Measurements from ENCODE around the gene CITED2. TPM values are rescaled to one million over a fixed set of nuclear protein-coding genes. Genes with fewer than 3 reads are reported as not detected.

Gene CITED2
- polyA plus RNA-seq, 1 of the 3 experiments (the other 2 are of a cell fraction) = 173 TPM

DNA sequence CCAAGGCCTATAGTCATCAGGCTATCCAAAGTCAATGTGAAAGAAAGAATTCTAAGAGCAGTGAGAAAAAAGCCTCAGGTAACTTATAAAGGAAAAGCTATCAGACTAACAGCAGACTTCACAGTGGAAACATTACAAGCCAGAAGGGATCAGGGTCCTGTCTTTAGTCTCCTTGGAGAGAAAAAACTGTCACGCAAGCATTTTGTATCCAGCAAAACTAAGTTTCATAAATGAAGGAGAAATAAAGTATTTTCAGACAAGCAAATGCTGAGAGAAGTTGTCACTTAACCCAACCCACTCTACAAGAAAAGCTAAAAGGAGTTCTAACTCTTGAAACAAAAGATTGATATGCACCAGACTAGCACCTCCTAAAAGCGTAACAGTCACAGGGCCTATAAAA, 28.1 kb downstream of the CITED2 start:
- TF ChIP-seq EP300 (IDR thresholded peaks at IDR 0.05; ENCODE audit: borderline replicate concordance in 1 of 2, low read depth in 1 of 2, low read length in 1 of 2) = no peak
- no peak for TF ChIP-seq FOXM1 (IDR thresholded peaks at IDR 0.05; ENCODE audit: low read depth)
- no peak for TF ChIP-seq NFIC (IDR thresholded peaks at IDR 0.05; ENCODE audit: borderline replicate concordance)
- no peak for TF ChIP-seq GABPA (IDR thresholded peaks at IDR 0.05; ENCODE audit: low read depth)
- TF ChIP-seq EZH2phosphoT487 (IDR thresholded peaks at IDR 0.05; ENCODE audit: borderline replicate concordance, low read depth) = no peak
- TF ChIP-seq, protein P1, sequence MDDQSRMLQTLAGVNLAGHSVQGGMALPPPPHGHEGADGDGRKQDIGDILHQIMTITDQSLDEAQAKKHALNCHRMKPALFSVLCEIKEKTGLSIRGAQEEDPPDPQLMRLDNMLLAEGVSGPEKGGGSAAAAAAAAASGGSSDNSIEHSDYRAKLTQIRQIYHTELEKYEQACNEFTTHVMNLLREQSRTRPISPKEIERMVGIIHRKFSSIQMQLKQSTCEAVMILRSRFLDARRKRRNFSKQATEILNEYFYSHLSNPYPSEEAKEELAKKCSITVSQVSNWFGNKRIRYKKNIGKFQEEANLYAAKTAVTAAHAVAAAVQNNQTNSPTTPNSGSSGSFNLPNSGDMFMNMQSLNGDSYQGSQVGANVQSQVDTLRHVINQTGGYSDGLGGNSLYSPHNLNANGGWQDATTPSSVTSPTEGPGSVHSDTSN (IDR thresholded peaks at IDR 0.05) = no peak
- H3F3A ChIP-seq (replicated peaks; ENCODE audit: insufficient read depth) = no peaks in the 10 kb centered on the region
- CTCF ChIA-PET = interaction anchor here (1.2 kb wide), 1 partner anchor 756 kb away, joined by 3 read pairs; no protein-coding TSS in a partner anchor
- H3K4me1 ChIP-seq (ENCODE audit: control insufficient read depth in 1 of 2, insufficient read depth in 2 of 2, low read depth in 1 of 2, low read length in 1 of 2) = no peaks in the 10 kb centered on the region
- H3K36me3 ChIP-seq (replicated peaks in 1 of 2; ENCODE audit: control insufficient read depth in 1 of 2, insufficient read depth in 2 of 2, low read length in 1 of 2) = no peaks in the 10 kb centered on the region
- H3K9me3 ChIP-seq = no peaks in the 10 kb centered on the region
- no peak overlapping the region for H2AFZ ChIP-seq (ENCODE audit: low read depth)
- H3K4me2 ChIP-seq = no peak overlapping the region
- no peak overlapping the region for H3K27ac ChIP-seq (ENCODE audit: low read depth in 2 of 2, low read length in 1 of 2)
- DNase-seq = no peak
- no peak overlapping the region for H3K9ac ChIP-seq
- no peaks in the 10 kb centered on the region for H3K9me2 ChIP-seq
- no peaks in the 10 kb centered on the region; the same call in 1 of the 2 replicates for H3K27me3 ChIP-seq (ENCODE audit: insufficient read depth)
- H3K79me2 ChIP-seq (ENCODE audit: insufficient read depth) = no peaks in the 10 kb centered on the region
- H3K4me3 ChIP-seq (ENCODE audit: low read depth in 2 of 2, low read length in 1 of 2) = no peak overlapping the region
- POLR2A ChIA-PET = no interaction called here
- H4K20me1 ChIP-seq (ENCODE audit: insufficient read depth) = no peaks in the 10 kb centered on the region
- 60% methylated on average over 2 of the region's 2 CpGs for WGBS (ENCODE audit: low lambda C conversion rate)

DNA sequence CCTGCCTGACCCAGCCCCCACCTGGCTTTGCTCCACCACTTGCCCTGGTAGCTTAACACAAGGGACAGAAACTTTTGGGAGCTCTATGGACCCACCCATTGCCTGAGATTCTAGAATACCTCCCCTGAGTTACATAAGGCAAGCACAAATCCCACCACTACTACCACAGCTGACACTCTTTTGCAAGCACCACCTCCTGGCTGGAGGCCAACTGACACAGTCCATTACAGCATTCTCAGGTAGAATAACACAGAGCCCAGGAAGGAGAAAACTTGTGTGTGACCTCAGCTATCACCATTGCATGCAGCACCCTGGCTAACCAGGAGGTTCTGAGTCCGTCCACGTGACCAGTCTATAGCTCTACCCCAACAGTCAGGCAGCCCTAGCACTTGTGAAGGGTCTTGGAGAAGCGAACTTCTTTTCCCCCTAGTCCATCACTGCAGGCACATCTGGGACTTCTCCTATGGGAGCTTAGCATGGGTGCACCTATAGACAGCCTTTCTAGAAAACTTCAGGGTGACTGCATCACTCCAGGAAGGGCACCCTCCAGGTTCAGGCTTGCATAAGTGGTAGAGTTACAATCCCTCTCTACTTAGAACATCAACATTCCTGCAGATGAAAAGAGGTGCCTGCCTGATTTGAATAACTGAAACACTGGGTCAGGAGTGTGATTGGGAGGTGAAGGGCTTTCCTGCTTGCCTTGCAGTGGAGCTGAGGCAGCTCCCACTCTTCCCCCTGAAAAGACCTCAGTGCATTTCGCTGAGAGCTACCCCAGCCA, 30.1 kb downstream of the CITED2 start:
- WGBS (ENCODE audit: low lambda C conversion rate) = 15% methylated on average over 4 of the region's 4 CpGs
- H3K36me3 ChIP-seq (replicated peaks in 1 of 2; ENCODE audit: control insufficient read depth in 1 of 2, insufficient read depth in 2 of 2, low read length in 1 of 2) = no peaks in the 10 kb centered on the region
- no peaks in the 10 kb centered on the region for H3K4me1 ChIP-seq (ENCODE audit: control insufficient read depth in 1 of 2, insufficient read depth in 2 of 2, low read depth in 1 of 2, low read length in 1 of 2)
- no peaks in the 10 kb centered on the region for H3K9me3 ChIP-seq
- H3K9ac ChIP-seq = no peak overlapping the region
- H3K27ac ChIP-seq (ENCODE audit: low read depth in 2 of 2, low read length in 1 of 2) = no peak overlapping the region
- TF ChIP-seq FOXJ3 (CRISPR knock-in tag; IDR thresholded peaks at IDR 0.05) (no peak), RXRA (IDR thresholded peaks at IDR 0.05; ENCODE audit: borderline replicate concordance, low read depth) (no peak), EP300 (IDR thresholded peaks at IDR 0.05; ENCODE audit: borderline replicate concordance in 1 of 2, low read depth in 1 of 2, low read length in 1 of 2) (no peak), JUND (IDR thresholded peaks at IDR 0.05) (no peak), TAF1 (IDR thresholded peaks at IDR 0.05; ENCODE audit: borderline replicate concordance, low read depth, low read length) (no peak), CHD2 (IDR thresholded peaks at IDR 0.05; ENCODE audit: low read length, partially characterized antibody) (no peak), GABPA (IDR thresholded peaks at IDR 0.05; ENCODE audit: low read depth) (no peak), MXI1 (IDR thresholded peaks at IDR 0.05; ENCODE audit: low read depth, low read length) (no peak)
- TF ChIP-seq, protein P2, sequence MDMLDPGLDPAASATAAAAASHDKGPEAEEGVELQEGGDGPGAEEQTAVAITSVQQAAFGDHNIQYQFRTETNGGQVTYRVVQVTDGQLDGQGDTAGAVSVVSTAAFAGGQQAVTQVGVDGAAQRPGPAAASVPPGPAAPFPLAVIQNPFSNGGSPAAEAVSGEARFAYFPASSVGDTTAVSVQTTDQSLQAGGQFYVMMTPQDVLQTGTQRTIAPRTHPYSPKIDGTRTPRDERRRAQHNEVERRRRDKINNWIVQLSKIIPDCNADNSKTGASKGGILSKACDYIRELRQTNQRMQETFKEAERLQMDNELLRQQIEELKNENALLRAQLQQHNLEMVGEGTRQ (IDR thresholded peaks at IDR 0.05; ENCODE audit: borderline replicate concordance, low read depth, low read length) = no peak
- H3K79me2 ChIP-seq (ENCODE audit: insufficient read depth) = no peaks in the 10 kb centered on the region
- no peak for DNase-seq
- CTCF ChIA-PET = interaction anchor here (1.3 kb wide), 1 partner anchor 529 kb away, joined by 3 read pairs; no protein-coding TSS in a partner anchor
- H2AFZ ChIP-seq (ENCODE audit: low read depth) = no peak overlapping the region
- H3F3A ChIP-seq (replicated peaks; ENCODE audit: insufficient read depth) = no peaks in the 10 kb centered on the region
- H3K4me3 ChIP-seq (ENCODE audit: low read depth in 2 of 2, low read length in 1 of 2) = no peak overlapping the region
- H3K27me3 ChIP-seq (ENCODE audit: insufficient read depth) = no peaks in the 10 kb centered on the region; the same call in 1 of the 2 replicates
- POLR2A ChIA-PET = no interaction called here
- H3K9me2 ChIP-seq = no peaks in the 10 kb centered on the region
- H3K4me2 ChIP-seq = no peak overlapping the region
- H4K20me1 ChIP-seq (ENCODE audit: insufficient read depth) = no peaks in the 10 kb centered on the region
